GM19193 (cell line): ENCODE results near the gene TOM1.
A peak's percentile ranks its signal among the peaks of the same experiment; 100 is the strongest.

Experiments used
- POLR2A ChIP-seq: IDR thresholded peaks from 4 replicates; pipeline ENCODE4 v1.6.1; 2011; ENCODE audit not compliant: insufficient read depth, insufficient read length; ENCODE audit errors: extremely low read depth

The TOM1 gene

GRCh38 chr22:35343664-35344550 lies 44.2 kb downstream of the TOM1 start:
- TF ChIP-seq POLR2A = no peak

DNA sequence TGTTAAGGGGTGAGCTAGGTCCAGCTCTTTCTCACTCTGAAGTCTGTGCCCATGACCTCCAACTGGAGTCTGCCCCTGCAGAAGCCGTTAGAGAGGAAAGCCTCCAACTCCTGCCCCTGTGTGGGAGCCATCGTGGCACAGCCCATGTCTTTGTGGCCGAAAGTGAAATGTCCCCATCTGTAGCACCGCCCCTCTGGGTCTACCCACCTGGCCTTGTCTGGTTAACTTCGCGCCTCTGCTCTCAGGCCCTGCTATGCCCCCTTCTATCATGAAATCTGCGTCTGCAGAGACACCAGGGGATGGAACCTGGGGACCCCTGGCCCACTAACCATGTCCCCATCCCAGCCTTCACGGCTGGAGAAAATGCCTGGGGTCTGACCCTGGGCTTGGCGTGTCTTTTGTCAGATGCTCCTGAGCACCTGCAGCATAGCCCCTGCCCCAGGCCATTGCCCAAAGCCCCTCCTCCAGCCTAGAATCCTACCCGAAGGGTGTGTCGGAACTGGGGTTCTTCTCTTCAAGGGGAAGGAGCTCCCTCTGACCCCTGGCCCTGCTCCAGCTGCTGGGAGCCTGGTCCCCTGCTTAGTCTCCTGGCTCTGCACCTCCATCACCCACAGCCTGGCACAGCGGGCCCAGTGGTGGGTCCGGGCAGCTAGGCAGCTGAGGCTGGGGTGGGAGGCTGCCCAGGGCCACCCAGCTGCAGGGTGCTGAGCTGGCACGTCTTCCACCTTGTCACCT lies 45.4 kb downstream of the TOM1 start:
- no peak for TF ChIP-seq POLR2A

DNA sequence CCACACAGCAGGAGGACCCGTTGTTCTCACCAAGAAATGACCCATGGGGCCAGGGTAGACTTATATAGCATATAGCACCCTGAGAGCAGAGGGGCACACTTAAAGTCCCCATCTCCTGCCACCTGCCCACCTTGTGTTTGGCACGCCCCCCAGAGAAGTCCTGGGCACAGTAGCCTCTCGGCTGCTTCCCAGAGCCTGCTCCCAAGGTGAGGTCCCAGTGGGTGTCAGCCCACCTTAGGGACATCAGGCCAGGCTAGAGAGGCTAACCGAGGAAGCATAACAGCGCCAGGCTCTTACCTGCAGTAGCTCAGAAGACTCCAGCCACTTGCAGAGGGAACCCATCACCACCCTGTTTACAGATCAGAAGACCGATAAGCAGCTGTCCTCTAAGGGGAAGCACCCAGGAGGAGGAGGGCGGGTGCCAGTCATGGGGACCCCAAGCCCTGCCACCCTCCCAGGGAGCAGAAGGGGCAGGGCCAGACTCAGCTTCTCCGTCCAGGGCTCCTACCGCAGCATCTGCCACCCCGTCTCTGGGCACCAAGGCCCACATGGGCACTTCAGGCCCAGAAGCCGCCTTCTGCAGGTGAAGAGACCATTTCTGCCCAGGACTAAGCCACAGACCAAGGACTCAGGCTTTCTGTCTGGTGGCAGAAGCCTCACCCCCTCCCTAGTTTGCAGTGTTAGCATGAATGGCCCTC lies 46.3 kb downstream of the TOM1 start:
- TF ChIP-seq POLR2A = no peak

GRCh38 chr22:35346596-35347220 lies 47.0 kb downstream of the TOM1 start:
- TF ChIP-seq POLR2A = no peak

DNA sequence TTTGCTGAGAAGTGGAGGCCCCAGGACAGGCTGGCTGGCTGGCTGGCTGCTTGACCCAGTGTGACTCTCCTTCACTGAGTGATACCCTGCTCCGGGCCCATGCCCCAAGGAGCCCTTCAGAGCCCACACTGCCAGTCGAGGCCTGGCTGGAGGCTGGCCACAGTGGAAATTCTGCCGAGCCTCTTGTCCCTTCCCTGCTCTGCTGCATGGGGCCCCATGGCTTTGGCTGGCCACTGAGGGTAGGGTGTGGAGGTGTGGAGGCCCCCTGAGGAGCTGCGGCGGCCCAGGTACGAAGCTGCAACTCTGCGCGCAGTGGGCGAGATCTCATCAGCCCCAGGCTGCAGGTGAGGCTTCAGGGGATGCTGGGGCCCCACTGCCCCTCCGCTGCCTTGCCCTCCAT lies 47.8 kb downstream of the TOM1 start:
- TF ChIP-seq POLR2A = no peak

GRCh38 chr22:35348026-35348590 lies 48.4 kb downstream of the TOM1 start:
- no peak for TF ChIP-seq POLR2A

DNA sequence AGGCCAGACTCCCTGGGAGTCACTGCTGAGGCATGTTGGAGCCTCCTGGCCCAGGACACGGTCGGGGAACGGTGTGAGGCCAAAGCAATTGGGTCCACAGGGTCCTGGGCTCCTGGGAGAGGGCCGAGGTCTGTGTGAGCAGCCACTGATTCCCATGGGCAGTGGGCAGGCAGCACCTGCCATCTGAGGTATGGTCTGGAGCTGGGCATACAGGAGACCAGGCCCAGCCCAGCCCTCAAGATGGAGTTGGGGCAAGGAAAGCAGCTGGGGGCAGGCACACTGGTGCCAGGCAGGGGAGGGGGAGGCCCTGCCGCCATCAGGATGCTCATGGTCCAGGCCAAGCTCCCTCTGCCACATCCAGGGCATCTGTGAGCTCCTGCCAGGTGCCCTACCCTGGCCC lies 49.0 kb downstream of the TOM1 start:
- TF ChIP-seq POLR2A = no peak

- no peak for TF ChIP-seq POLR2A
These were observed 49.6 kb downstream of the TOM1 start for GRCh38 chr22:35349368-35349703.

DNA sequence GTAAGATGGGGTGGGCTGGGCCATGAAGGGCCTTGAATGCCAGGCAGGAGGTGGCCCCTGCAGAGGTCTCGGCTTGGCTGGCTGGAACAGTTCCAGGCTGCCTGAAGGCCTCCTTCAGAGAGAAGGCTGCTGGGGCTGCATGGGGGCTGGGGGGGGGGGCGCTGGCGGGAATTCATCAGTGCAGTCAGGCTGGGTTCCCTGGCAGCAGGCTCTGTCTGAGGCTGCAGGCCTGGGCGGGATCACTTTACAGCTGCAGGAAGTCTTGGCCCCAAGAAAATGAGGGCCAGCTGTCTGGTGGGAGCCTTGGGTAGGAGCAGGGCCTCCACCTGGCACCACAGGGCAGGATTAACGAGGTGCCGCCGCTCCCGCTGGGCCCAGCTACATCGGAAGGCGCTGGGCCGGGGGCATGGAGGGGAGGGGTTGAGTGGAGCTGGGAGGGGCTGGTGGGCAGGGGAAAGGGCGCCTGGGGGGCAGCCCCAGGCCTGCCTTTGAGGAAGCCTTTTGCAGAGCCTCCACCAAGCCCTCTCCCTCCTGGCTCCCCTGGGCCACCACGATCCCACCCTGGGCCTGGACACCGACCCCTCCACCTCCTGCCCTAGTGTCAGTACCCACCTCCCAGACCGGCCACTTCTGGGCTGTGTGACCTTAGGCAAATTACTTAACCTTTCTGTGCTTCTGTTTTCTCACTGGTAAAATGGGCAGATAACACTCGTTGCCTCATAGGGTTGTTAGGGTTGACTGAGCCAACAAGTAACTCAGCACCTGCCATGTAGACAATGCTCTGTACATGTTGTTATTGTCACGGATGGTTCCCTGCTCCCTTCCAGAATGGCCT lies 50.2 kb downstream of the TOM1 start:
- TF ChIP-seq POLR2A = no peak

GRCh38 chr22:35350539-35351503 lies 51.1 kb downstream of the TOM1 start:
- peak; percentile 45 for TF ChIP-seq POLR2A

GRCh38 chr22:35352214-35353111 lies 52.8 kb downstream of the TOM1 start:
- peak; percentile 41 for TF ChIP-seq POLR2A

- TF ChIP-seq POLR2A = no peak
These were observed 53.6 kb downstream of the TOM1 start for GRCh38 chr22:35353318-35353717.
